HG03064 (cell line): ENCODE results near the gene EIF4A3.

Experiments used
- ATAC-seq: cut with Tn5 transposase; IDR thresholded peaks from one replicate; pipeline ENCODE4 v1.9.1; 2021; ENCODE audit warnings: low read depth; ENCODE audit not compliant: unreplicated experiment

Gene EIF4A3

DNA sequence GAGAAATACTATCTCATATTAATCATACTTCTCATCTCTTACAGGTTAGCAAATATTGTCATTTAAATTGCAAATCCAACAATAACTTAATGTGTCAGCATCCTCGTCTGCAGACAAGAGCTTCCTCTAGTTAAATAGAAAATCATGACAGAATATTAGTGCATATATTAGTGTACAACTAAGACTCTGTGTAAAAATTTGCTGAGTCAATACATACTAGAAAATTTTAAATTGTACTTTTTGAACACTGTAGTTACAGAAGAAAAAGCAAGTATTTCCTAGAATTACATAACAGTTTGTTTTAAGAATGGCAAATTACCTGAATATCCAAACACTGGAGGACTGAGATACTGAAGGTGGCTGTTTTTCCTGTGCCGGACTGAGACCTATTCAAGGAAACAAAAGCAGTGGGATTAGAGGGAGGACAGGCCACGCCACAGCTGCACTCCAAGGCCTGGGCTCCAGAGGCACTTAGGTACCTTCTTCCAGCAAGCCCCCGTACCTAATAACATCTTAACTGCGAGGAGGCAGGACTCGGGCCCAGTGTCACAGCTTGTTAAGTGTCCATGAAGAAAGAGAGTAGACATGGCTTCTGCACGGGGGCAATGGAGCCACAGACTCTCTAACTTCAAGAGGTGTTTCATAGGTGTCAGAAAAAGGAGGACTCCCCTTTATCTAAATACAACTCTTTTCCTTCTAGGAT, 5.3 kb downstream of the EIF4A3 start:
- ATAC-seq = no peak

DNA sequence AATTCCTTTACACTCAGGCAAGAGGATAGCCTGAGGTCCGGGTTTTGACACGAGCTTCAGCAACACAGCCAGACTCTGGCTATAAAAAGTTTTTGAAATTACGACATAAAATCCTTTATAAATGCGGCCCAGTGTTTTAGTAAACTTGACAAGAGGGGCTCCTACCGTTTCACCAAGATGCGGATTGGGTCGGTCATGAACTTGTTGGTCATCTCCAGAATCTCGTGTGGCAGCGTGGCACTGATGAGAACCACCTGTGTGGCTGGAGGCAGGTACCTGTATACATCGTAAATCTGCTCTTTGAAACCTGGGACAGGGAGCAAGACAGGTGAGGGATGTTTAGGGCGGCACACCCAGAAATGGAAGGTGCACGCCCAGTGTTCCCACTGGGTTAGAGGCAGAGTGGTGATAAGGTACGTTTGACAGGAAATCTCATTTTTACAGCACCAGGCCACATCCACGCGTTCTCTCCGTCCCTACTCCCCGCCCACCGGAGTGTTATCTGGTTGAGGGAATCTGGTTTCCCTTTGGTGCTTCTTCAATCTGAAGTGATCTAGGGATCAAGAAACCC, 8.0 kb downstream of the EIF4A3 start:
- ATAC-seq = no peak

DNA sequence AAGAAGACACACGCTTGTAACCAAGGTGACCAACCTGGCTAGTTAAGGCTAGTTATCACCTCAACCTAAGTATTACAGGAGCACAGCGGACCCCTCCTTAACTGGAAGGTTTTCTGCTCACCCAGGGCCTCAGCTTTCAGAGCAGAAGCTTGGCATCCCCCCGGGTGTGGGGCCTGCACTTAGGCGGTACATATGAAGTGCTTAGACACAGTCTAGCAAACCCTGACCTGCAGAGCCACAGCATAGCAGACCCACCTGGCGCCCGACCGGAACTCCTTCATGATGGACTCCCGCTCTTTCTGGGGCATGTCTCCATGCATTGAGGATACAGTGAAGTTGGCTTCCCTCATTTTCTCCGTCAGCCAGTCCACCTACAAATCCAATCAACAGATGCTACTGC, 9.8 kb downstream of the EIF4A3 start:
- no peak for ATAC-seq

DNA sequence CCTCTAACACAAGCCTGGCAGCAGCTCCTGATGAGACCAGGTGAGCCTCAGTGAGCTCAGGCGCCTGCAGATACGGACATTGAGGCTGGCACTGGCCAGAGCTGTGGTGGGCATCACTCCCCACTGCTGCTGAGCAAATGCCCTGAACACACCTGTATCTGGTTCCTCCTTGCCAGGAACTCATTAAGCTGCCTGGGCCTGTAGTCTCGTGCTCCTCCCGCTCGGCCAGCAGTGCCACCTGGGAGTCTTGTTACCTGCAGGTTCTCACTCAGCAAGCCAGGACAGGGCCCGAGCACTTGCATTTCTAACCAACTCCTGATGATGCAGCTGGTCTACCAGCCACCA, 13.3 kb downstream of the EIF4A3 start:
- ATAC-seq = no peak

DNA sequence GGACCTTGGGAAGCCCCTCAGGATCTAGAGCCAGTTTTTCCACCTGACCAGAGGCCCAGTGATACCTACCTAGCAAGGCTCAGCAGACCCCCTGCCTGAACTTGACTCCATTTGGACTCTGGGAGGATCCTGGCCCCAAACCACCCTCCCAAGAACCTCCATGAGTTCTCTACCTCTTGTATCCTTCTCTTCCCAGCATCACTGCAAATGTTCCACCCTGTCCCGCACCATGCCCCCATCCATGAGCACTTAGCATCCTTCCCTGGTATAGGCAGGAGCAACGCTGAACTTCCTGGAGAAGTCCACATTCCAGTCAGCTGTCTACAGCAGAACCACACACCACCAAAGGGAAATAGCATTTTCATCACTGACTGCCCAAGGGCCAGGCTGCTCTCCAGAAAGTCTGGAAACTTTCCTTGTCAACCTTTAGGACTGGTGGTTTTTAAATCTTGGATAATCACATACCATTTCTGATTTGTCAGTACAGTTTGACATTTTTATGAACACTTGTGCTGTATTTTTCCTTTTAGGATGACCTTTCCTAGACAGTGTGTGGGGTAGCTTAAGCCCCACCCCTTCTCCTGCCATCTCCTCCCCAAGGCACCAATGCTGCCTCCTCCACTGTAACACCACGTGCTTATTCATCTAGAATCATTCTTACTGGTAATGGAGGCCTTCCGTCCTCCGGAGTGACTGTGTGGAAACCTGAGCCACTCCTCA, 13.9 kb downstream of the EIF4A3 start:
- ATAC-seq = no peak

DNA sequence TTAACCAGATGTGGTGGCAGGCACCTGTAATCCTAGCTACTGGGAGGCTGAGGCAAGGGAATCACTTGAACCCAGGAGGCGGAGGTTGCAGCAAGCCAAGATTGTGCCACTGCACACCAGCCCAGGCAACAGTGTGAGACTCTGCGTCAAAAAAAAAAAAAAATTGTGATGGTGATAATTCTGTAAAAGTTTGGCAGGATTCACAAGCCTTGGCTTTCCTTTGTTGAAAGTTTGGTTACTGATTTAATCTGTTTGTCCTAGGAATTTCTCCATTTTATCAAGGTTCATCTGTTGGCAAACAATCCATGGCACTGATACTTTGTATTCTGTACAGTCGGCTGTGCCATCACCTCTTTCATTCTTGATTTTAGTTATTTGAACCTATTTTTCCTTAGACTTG, 15.9 kb downstream of the EIF4A3 start:
- no peak for ATAC-seq

DNA sequence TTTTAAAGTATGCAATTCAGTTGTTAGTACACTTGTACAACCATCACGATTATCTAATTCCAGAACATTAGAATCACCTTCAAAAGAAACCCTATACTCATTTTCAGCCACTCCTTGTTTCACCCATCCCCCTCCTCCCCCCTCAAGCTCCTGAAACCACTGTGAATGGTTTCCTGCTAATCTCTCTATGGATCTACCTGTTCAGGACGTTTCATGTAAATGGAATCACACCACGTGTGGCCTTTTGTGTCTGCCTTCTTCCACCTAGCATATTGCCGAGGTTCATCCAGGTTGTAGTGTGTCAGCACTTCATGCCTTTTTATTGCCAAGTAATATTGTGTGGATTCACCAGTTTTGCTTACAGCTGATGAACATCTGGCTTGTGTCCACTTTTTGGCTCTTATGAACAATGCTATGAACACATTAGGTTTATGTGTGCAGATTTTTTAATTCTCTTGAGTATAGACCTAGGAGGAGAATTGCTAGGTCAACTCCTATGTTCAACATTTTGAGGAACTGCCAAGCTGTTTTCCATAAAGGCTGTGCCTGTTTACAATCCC, 17.8 kb downstream of the EIF4A3 start:
- ATAC-seq = no peak

DNA sequence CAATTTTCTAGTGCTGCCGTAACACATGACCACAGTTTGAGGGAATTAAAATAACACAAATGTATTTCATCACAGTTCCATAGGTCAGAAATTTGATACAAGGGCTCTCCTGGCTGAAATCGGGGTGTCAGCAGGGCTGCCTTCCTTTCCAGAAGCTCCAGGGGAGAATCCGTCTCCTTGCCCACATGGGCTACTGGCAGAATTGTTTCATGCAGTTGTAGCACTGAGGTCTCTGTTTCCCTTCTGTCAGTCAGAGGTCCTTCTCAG, 20.5 kb downstream of the EIF4A3 start:
- ATAC-seq = no peak

DNA sequence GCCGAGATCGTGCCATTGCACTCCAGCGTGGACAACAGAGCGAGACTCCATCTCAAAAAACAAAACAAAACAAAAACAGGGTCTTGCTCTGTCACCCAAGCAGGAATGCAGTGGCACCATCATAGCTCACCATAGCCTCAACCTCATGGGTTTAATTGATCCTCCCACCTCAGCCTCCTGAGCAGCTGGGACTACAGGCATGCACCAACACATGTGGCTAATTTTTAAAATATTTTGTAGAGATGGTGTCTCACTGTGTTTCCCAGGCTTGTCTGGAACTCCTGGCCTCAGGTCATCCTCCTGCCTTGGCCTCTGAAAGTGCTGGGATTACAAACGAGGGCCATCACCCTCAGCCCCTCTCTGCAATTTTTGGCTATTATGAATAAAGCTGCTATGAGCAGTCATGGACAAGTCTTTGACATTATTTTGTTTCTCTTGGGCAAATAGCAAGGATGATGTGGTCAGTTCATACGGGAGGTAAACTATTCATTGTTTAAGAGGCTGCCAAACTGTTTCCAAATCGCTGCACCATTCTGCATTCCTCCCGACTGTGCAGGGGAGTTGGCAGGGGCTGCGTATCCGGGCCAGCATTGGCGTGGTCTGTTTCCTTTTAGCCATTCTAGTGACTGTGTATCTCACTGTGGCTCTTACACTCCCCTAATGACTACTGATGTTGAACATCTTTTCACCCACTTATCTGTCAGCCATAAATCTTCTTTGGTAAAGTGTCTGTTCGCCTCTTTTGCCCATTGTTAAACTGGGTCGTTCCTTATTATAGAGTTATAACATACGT, 21.1 kb downstream of the EIF4A3 start:
- ATAC-seq = no peak

DNA sequence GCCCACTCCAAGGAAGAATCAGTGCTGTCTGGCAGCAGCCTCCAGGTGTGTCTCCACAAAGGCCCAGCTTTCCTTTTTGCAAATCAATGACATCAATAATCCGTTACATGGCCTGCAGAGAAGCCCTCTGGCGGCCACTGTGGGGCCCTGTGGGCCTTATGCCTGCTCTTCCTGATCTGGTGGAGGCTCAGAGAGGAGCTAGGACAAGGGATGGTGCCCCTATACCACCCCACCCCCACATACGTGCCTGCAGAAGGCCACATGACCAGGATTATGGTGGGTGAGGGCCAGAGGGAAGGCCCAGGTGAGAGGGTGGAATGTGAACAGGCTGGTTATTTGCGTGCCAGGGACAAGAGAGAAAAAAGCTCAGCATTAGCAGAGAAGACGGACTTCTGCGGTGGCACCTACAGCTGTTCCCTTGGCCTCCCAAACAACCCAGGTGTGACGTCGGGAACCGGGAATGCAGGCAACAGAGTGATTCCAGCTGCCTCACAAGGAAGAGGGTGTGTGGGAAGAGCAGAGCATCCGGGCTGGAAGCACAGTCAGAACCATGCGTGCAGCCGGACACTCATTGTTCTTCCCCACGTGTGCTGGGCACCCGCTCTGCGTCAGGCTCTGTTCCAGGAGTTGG, 22.5 kb downstream of the EIF4A3 start:
- no peak for ATAC-seq

DNA sequence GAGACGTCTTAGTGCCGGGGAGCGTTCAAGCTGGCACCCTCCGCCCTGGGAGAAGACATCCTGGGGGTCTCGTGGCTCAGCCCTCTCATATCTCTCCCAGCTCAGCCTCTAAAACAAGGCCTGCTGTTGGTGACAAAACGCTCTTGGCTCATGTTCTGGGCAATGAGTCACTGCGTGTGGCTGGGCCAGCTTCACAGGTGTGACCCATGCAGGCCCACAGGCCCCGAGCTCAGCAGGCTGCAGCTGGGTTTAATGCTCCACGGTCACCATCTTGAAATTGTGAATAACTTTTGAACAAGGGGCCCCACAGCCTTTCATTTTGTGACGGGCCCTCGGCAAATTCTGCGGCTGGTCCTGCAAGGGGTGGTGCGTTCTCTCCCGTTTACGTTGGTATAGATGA, 23.1 kb downstream of the EIF4A3 start:
- no peak for ATAC-seq

DNA sequence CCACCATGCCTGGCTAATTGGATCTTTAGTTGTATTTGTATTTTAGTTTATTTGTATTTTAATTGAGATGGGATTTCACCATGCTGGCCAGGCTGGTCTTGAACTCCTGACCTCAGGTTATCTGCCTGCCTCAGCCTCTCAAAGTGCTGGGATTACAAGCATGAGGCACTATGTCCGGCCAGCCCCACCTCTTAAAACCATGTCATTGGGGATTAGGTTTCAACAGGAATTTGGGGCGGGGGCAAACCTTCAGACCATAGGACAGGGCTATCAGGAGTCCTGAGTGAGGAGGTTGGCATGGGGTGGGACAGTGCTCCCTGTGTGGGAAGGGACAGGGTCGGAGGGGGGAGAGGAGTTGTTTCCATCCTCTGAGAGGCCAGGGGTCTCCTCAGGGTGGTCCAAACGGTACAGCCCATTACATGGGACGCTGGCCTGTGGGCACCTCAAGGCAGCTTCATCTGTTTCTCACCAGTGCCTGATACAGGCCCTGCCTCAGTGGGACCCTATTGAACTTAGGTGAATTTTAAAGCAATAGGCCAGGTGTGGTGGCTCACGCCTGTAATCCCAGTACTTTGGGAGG, 23.9 kb downstream of the EIF4A3 start:
- no peak for ATAC-seq

DNA sequence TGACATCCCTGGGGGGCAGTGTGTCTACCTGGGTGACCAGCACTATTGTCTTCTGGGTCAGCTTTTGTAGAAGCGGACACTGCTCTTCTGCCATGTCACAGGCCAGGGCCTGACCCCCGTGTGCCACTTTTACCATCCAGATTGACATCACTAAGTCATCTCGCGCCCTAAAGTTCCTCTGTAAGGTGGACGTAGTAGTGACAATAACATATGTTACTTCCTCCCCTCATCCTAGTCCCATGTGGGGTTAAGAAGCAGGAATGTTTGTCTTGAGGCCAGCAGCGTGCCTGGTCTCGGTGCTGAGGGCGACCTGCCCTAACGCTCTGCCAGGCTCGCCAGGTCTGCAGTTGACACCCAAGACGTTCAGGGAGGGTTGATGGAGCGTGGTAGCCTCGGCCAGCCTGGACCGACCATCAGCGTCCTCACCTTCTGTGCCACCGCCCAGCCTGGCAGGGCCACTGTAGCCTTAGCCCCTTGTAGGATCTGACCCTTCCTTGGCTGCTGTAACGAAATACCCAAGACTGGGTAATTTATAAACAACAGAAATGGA, 24.8 kb downstream of the EIF4A3 start:
- ATAC-seq = no peak

DNA sequence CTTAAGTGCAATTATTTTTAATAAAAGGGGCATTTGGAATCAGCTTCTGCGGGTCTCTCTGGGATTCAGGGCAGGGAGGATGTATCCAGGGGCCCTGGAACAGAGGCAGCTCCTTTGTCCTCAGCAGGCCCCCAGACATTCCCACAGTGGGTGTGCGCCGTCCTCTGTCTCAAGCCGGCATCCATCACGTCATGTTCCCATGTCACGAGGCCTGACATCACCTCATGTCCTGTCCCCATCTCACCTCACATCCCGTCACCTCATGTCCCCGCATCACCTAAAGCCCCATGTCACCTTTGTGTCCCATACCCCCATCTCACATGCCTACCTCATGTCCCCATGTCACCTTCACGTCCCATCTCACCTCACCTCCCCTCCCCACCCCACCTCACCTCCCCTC, 27.1 kb downstream of the EIF4A3 start:
- no peak for ATAC-seq

DNA sequence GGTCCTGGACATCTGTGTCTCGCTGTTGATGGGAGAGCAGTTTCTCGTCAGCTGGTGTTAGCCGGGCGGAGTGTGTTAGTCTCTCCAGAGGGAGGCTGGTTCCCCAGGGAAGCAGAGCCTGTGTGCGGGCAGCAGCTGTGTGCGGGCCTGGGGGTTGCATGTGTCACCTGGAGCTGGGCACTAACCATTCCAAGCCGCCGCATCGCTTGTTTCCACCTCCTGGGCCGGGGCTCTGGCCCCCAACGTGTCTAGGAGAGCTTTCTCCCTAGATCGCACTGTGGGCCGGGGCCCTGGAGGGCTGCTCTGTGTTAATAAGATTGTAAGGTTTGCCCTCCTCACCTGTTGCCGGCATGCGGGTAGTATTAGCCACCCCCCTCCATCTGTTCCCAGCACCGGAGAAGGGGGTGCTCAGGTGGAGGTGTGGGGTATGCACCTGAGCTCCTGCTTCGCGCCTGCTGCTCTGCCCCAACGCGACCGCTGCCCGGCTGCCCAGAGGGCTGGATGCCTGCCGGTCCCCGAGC, 27.6 kb downstream of the EIF4A3 start:
- no peak for ATAC-seq

DNA sequence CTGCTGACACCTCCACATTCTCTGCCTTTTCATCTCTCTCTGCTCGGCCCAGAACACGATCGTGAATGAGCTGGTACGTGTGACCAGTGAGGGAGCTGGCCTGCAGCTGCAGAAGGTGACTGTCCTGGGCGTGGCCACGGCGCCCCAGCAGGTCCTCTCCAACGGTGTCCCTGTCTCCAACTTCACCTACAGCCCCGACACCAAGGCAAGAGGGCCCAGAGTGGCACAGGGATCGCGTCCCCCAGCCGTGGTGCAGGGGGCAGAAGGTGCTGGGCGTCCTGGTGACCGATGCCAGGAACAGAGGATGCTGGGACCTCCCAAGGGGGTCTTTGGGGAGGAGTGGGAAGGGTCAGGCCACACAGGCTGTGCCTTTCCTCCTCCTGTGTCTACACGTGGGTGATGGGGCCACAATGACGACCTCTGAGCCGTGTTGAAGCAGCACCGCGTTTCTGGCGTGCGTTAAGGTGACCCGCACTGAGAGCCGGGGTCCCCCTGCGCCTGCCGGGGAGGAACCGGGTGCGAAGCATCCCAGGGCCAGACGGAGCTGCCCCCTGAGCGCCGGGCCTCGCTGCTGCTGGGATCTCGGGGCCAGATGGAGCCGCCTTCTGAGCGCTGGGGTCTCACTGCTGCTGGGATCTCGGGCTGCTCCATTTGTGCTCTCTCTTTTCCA, 28.2 kb downstream of the EIF4A3 start:
- ATAC-seq = no peak

DNA sequence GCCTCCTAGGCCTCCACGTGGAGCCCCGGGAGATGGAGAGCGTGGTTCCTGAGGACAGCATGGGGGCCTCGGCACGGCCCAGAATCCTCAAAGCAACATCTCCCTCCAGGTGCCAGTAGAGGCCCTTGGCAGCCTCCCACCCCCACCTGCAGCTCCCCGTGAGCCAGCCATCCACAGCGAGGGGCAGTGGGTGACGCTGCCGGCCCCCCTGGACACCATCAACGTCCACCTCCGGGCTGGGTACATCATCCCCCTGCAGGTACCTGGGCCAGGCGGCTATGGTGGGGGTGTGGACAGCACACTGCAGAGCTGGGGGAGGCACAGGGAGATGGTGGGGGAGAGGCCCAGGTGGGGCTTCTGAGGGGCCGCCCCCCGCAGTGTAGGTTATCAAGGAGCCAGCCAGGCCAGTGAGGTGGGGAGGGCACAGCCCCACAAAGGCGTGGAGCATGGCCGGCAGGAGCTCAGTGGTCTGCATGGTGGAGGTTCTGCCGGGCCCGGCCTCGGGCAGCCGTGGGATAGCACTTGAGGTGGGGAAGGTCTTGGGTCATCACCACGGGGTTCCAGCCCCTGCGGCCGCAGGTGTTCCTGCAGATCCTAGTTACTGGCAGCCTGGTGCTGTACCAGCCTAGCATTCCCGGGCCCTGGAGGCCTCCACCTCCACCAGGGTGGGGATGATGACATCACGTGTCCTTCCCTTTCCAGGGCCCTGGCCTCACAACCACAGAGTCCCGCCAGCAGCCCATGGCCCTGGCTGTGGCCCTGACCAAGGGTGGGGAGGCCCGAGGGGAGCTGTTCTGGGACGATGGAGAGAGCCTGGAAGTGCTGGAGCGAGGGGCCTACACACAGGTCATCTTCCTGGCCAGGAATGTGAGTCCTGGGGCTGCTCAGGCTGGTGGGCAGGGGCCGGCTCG, 29.2 kb downstream of the EIF4A3 start:
- no peak for ATAC-seq

DNA sequence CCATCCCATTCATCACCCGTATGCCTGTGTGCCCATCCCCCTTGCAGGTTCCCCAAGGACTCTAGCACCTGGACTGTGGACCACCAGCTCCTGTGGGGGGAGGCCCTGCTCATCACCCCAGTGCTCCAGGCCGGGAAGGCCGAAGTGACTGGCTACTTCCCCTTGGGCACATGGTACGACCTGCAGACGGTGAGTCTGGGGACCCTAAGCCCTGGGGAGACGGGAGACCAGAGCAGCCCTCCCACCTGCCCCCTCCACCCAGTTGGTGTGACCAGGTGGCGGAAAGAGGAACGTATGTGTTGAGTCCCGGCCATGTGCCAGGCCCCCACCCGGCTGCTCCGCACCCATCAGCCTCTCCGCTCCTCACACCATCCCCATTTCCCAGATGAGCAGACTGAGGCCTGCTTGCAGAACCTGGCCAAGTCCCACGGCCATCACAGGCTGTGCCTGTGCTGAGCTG, 30.0 kb downstream of the EIF4A3 start:
- ATAC-seq = no peak
